Measurements from ENCODE around the gene ULK2.

DNA sequence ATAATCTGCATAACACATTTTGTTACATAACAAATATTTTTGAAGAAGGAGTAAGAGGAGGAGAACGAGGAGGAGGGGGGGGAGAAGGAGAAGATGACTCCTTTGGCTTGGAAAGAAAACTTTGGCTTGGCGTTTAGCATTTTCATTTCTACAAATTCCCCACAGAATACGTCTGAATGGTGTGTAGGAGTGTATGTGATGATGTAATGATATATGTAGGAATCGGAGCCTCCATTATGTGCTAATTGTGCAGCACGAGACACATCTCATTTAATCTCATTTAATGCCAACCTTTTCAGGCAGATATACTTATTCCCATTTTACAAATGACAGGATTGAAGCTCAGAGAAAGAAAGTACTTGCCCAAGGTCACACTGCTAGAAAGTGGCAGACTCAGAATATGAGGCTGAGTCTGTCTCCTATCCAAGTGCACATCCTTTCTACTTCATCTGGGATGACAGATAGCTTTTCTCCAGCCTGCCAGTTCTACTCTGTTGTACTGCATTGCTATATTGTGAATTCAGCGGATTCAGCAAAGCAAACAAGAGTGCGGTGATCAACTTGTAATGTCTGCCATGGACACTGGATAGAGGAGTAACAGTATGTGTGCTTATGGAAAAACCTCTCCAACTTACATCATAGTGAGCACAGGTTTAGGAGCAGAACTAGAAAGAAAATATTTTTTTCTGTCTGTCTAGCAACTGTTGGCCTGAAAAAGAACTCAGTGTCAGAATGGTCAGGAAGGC is 140.9 kb downstream of the ULK2 start:
- TF ChIP-seq EZH2 (IDR thresholded peaks at IDR 0.05; ENCODE audit: borderline replicate concordance, low read length), result no peak
- TF ChIP-seq, protein P1, sequence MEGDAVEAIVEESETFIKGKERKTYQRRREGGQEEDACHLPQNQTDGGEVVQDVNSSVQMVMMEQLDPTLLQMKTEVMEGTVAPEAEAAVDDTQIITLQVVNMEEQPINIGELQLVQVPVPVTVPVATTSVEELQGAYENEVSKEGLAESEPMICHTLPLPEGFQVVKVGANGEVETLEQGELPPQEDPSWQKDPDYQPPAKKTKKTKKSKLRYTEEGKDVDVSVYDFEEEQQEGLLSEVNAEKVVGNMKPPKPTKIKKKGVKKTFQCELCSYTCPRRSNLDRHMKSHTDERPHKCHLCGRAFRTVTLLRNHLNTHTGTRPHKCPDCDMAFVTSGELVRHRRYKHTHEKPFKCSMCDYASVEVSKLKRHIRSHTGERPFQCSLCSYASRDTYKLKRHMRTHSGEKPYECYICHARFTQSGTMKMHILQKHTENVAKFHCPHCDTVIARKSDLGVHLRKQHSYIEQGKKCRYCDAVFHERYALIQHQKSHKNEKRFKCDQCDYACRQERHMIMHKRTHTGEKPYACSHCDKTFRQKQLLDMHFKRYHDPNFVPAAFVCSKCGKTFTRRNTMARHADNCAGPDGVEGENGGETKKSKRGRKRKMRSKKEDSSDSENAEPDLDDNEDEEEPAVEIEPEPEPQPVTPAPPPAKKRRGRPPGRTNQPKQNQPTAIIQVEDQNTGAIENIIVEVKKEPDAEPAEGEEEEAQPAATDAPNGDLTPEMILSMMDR (IDR thresholded peaks at IDR 0.05; ENCODE audit: low read length), result no peak

All from OCI-LY1 (cell line).